GM18907 (cell line): ENCODE data around the gene RNF213.
"Not testable (repeated sequence)": the region's sequence is repeated elsewhere in the genome, so short reads cannot be mapped to it uniquely, and the experiment has no call there.

Source experiments
- ATAC-seq: cut with Tn5 transposase; IDR thresholded peaks from one replicate; pipeline ENCODE4 v1.9.1; 2021; ENCODE audit warnings: mild to moderate bottlenecking, moderate library complexity; ENCODE audit not compliant: unreplicated experiment

The RNF213 gene

GRCh38 chr17:80223838-80224497 lies 36.7 kb upstream of the RNF213 start:
- ATAC-seq = no peak

DNA sequence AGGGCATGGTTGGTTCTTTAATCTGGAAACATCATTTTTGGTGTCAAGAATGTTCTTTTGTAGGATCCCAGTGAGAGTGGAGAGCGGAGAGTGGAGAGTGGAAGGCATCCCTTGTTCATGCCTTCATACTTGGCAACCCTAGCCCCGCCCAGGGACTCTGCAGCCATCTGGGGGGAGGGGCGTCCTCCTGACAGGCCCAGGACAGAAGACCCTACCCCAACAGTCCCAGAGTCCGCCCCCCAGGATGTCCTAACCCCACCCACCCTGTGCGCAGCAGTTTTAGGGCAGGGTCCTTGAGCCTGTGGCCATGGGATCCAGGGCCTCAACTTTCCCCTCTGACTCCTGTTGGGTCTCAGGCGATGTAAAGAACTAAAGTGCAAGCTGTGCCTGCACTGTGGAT lies 36.0 kb upstream of the RNF213 start:
- no peak for ATAC-seq

DNA sequence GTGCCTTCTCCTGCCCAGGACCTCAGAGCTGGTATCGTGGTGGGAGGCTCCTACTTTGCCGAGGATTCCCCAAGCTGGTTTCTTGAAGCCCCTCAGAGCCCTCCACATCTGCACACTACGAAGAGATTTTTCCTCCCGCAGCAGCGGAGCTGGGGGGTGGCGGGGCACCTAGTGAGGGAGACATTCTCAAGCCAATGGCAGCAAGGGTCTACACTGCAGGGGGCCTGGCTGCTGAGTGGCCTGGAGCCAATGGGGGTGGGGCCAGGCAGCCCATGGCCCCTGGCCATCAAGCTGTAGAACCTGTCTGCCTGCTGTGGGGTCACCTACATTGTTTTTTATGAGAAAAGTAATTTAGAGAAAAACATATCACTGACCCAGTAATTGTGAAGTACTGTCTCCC lies 35.4 kb upstream of the RNF213 start:
- no peak for ATAC-seq

GRCh38 chr17:80227156-80227555 lies 33.5 kb upstream of the RNF213 start:
- ATAC-seq = no peak

- no peak for ATAC-seq
Observed at GRCh38 chr17:80227666-80228065, 33.0 kb upstream of the RNF213 start.

- no peak for ATAC-seq
Observed at GRCh38 chr17:80228477-80228876, 32.2 kb upstream of the RNF213 start.

DNA sequence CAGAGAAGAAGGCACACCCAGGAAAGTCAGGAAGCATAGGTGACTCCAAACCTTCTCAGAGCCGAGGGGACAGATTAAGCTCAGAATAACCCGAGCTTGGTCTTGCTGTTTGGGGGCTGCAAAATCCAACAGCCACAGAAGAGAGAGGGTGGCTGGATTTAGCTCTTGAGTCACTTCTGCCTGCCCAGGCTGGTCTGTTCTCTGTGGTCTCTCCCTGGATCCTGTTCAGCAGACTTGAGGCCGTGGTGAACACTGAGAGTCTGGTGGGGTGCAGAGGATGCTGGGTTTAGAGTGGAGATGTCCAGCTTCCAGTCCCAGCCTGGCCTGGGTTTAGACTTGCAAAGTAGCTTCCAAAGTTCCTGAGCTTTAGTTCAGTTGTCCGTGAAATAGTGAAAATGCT lies 31.6 kb upstream of the RNF213 start:
- ATAC-seq = no peak

DNA sequence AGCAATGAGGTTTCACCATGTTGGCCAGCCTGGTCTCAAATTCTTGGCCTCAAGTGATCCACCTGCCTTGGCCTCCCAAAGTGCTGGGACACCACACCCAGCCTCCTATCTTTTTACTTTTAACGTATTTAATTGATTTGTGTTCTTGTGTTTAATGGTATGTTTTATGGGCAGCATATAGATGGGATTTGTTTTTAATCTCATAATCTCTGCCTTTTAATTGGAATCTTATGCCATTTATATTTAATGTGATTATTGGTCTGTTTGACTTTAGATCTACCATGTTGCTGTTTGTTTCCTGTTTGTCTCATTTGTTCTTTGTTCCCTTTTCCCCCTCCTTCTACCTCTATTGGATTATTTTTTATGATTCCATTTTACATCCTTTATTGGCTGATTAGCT lies 28.2 kb upstream of the RNF213 start:
- no peak for ATAC-seq

- no peak for ATAC-seq
Observed at GRCh38 chr17:80233202-80233601, 27.4 kb upstream of the RNF213 start.

DNA sequence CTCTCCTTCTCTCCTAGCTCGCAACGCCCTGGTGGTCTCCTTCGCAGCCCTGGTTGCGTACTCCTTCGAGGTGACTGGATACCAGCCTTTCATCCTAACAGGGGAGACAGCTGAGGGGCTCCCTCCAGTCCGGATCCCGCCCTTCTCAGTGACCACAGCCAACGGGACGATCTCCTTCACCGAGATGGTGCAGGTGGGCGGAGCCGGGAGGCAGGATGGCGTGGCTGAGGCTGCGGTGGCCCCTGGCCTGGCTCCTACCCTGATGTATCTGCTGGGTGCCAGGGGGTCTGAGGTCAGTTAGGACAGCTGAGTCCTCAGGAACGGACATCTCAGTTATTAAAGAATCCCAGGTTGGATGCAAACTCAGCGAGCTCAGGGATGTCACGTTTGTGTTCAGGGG lies 23.7 kb upstream of the RNF213 start:
- no peak for ATAC-seq

GRCh38 chr17:80237386-80237785 lies 23.3 kb upstream of the RNF213 start:
- no peak for ATAC-seq

DNA sequence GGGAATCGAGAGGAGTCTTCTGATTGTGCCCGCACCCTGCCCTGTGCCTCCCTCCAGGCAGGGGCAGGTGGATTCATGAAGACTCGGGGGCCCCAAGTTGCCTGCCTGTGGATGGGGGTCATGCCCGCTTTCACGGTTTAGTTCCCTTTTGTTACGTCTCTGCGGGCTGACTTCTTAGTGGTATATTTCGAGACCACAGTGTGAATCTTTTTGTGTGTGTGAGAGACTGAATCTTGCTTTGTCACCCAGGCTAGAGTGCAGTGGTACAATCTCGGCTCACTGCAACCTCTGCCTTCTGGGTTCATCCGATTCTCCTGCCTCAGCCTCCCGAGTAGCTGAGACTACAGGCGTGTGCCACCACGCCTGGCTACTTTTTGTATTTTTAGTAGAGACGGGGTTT lies 18.1 kb upstream of the RNF213 start:
- ATAC-seq = no peak

DNA sequence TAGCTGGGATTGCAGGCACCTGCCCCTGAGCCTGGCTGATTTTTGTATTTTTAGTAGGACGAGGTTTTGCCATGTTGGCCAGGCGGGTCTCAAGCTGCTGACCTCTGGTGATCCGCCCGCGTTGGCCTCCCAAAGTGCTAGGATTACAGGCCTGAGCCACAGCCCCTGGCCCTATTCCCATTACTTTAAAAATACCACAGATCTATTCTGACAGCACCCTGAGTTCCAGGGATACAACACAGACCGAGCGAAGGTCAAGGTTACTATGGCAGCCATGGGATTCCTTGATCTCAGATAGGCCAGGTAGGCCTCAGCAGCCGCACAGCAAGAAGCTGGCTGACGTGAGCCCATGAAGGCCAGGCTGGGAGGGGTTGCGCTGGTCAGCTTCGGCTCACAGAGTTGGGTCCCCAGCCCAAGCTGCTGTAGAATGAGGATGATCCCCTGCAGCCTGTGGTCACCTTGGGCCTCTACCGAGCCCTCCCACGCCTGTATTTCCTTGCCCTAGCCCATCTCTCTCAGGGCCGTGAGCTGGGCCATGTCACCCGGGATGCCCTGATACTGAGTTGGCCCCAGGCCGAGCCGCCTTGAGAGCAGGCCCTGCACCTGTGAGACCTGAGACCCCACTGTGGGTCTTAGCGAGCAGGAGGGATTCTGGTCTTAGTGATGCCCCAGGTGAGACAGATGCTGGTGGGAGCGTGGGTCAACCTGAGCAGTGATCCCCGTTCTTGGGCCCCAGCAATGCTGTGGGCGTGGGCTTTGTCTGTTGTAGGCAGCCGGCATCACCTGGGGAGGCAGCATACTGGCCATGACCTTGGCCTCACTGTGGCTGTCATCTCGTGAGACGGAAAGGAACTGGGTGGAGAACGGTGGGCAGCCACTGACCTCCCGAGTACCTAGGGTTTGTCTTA lies 16.9 kb upstream of the RNF213 start:
- no peak for ATAC-seq

- ATAC-seq = not testable (repeated sequence)
Observed at GRCh38 chr17:80244448-80244847, 16.2 kb upstream of the RNF213 start.

- no peak for ATAC-seq
Observed at GRCh38 chr17:80244871-80245509, 15.7 kb upstream of the RNF213 start.

- no peak for ATAC-seq
Observed at GRCh38 chr17:80245566-80246265, 14.9 kb upstream of the RNF213 start.

DNA sequence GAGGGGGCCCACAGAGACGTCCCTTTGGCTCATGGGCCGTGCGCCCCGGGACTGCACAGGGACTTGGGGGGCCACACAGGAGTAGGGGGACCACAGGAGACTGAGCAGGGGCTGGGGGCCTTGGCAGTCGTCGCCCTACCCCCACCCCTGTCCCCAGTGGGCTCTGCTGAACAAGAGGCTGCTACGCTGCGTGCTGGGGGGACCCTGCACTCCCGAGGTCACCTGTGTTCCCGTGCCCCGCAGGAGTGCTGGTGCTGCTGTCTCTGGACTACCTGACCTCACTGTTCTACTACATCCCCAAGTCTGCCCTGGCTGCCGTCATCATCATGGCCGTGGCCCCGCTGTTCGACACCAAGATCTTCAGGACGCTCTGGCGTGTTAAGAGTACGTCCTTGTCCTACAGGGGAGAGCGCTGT lies 14.4 kb upstream of the RNF213 start:
- no peak for ATAC-seq

DNA sequence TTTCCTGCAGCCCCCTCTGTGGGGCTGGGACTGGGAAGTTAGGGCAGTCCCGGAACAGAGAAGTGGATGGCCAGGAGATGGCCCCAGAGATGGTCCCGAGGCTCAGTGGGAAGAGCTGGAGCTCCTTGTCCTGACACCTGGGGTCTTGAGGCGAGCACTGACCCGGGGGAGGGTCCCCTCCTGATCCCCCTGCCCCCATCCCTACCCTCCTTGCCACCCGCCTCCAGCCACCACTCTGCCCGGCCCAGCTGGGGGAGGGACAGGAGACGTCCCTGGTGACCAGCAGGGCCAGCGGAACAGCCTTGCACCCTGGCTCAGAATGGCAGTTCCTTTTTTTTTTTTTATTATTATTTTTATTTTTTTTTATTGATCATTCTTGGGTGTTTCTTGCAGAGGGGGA lies 13.9 kb upstream of the RNF213 start:
- ATAC-seq = no peak

DNA sequence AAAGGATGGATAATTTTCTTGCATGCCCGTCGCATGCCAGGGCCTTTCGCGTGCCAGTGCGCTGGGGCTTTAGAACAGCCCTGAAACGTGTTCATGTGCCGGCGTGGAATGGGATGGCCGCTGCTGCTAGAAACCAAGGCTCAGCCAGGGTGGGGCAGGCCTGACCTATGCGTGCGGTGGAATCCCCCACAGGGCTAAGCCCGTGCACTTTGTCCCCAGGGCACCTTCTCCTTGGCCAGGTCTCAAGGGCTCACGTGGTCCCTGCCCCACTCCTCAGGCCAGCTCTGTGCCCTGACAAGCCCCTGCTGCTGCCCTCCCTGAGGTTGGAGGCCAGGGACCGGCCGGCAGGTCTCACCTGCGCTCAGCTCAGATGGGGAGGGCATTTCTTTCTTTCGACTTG lies 13.1 kb upstream of the RNF213 start:
- ATAC-seq = no peak

DNA sequence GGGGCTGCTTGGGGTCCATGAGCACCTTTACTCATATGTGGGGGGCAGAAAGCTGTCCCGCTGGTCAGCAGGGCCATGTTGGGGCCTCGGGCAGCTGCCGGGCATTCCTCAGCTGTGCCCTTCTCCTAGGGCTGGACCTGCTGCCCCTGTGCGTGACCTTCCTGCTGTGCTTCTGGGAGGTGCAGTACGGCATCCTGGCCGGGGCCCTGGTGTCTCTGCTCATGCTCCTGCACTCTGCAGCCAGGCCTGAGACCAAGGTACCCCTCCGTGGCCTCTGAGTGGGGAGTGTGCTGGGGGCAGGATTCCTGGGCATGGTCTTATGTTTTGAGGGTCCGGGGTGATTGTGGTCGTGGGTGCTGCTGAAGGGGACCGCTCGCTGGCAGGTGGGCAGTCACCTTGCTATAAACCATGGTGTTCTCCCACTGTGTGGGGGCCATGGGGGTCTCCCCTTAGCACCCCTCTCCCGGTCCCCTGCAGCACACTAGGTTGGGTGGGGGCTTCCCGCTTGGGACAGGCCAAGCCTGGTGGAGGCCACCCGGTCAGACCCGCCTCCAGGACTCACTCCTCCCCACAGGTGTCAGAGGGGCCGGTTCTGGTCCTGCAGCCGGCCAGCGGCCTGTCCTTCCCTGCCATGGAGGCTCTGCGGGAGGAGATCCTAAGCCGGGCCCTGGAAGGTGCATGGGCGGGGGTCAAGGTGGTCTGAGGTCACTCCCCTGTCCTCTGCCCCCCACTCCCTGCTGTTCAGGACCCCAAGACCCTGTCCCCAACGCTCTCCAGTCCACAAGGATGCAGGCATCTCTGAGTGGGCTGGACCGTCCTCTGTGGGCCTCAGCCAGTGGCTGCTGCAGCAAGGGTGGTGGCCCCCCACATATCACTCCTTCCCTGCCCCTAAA lies 12.4 kb upstream of the RNF213 start:
- ATAC-seq = no peak
